Lung (tissue), 12 donors: ENCODE measurements around the gene PTPRN2. TPM values are rescaled to one million over a fixed set of nuclear protein-coding genes. Genes with fewer than 3 reads are reported as not detected.

Source experiments
- ATAC-seq: fragments of 200-7000 bp; cut with Tn5 transposase; one replicate; pipeline ENCODE4 v1.9.1; 2020; ENCODE audit warnings: moderate number of reproducible peaks; ENCODE audit not compliant: insufficient read depth, low FRiP score
- DNase-seq, 3 donors: peaks; one replicate each; pipeline ENCODE4 v3.0.0-alpha.2; 2013 to 2017
- H3K27ac ChIP-seq, 2 donors: one replicate each; pipeline ENCODE4 v1.5.1; 2013; ENCODE audit warnings: mild to moderate bottlenecking in 2 of 2, moderate library complexity in 2 of 2, control low read depth in 1 of 2, inconsistent platforms in 1 of 2, low read depth in 1 of 2, low read length in 1 of 2
- H3K27me3 ChIP-seq, 3 donors: one replicate each; pipeline ENCODE4 v1.5.1; 2013; ENCODE audit warnings: low read length in 2 of 3; ENCODE audit not compliant: control insufficient read depth in 3 of 3, insufficient read depth in 3 of 3
- H3K36me3 ChIP-seq, 4 donors: one replicate each; pipeline ENCODE4 v1.5.1; 2013; ENCODE audit warnings: low read length in 4 of 4, mild to moderate bottlenecking in 1 of 4, moderate library complexity in 1 of 4; ENCODE audit not compliant: control insufficient read depth in 4 of 4, insufficient read depth in 4 of 4
- H3K4me1 ChIP-seq, 5 donors: one replicate each; pipeline ENCODE4 v1.5.1; 2013; ENCODE audit warnings: low read length in 5 of 5, mild to moderate bottlenecking in 2 of 5, moderate library complexity in 1 of 5; ENCODE audit not compliant: control insufficient read depth in 5 of 5, insufficient read depth in 5 of 5
- H3K4me3 ChIP-seq: one replicate; pipeline ENCODE4 v1.5.1; 2013; ENCODE audit warnings: mild to moderate bottlenecking, control low read depth, moderate library complexity
- H3K9ac ChIP-seq, 2 donors: one replicate each; pipeline ENCODE4 v1.5.1; 2013; ENCODE audit warnings: low read length in 2 of 2, control low read depth in 1 of 2; ENCODE audit not compliant: insufficient read depth in 1 of 2
- H3K9me3 ChIP-seq, 4 donors: one replicate each; pipeline ENCODE4 v1.5.1; 2013; ENCODE audit warnings: low read length in 3 of 4, mild to moderate bottlenecking in 1 of 4, moderate library complexity in 1 of 4; ENCODE audit not compliant: control insufficient read depth in 4 of 4, insufficient read depth in 3 of 4
- WGBS, 2 donors: extraction: QIAGEN DNeasy Blood & Tissue Kit; methylation state at CpG; one replicate each; pipeline ENCODE4 v1.1.7; 2013; 5-methylcytosine and 5-hydroxymethylcytosine counted together
- polyA plus RNA-seq, 2 donors: library from polyadenylated mRNA; stranded (reverse); fragments of 200-250 nt; gene quantifications; one replicate each; pipeline ENCODE4 v1.2.1, GENCODE V29; 2013
- total RNA-seq, 2 donors: library from RNA; depleted of rRNA in 1 of 2; stranded (reverse); fragments of >200 nt in 1 of 2; gene quantifications; one replicate each; pipeline ENCODE4 v1.2.1, GENCODE V29; 2014 to 2021
- TF ChIP-seq, protein P1 (sequence below): IDR thresholded peaks from 2 replicates; pipeline ENCODE4 v1.5.1; 2012; ENCODE audit warnings: mild to moderate bottlenecking; ENCODE audit errors: control extremely low read depth, extremely low read depth
- donor health status: control.
- donor health status: control.
- donor health status: Bipolar disorder and iron deficiency.
- donor health status: healthy.
- donor health status: DM: yes; HTN: yes; CAD: no.

The PTPRN2 gene
- total and polyA plus RNA-seq, 4 donors: 2.1 to 7.4 (median 4.4) TPM

GRCh38 chr7:158129037-158130022, 458.3 kb downstream of the PTPRN2 start:
- 87 to 97% methylated on average over 12 of the region's 12 CpGs for WGBS, 2 donors
- no peak overlapping the region for H3K4me3 ChIP-seq
- peaks cover 0 to 14% (median 7%) of the 10 kb centered on the region in 4 donors for H3K9me3 ChIP-seq
- H3K4me1 ChIP-seq: no peaks in the 10 kb centered on the region
- TF ChIP-seq, protein P1, sequence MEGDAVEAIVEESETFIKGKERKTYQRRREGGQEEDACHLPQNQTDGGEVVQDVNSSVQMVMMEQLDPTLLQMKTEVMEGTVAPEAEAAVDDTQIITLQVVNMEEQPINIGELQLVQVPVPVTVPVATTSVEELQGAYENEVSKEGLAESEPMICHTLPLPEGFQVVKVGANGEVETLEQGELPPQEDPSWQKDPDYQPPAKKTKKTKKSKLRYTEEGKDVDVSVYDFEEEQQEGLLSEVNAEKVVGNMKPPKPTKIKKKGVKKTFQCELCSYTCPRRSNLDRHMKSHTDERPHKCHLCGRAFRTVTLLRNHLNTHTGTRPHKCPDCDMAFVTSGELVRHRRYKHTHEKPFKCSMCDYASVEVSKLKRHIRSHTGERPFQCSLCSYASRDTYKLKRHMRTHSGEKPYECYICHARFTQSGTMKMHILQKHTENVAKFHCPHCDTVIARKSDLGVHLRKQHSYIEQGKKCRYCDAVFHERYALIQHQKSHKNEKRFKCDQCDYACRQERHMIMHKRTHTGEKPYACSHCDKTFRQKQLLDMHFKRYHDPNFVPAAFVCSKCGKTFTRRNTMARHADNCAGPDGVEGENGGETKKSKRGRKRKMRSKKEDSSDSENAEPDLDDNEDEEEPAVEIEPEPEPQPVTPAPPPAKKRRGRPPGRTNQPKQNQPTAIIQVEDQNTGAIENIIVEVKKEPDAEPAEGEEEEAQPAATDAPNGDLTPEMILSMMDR: no peak
- no peak overlapping the region for H3K27ac ChIP-seq
- H3K9ac ChIP-seq: no peak overlapping the region
- DNase-seq (no peak), ATAC-seq (no peak)
- H3K27me3 ChIP-seq: no peaks in the 10 kb centered on the region
- no peaks in the 10 kb centered on the region for H3K36me3 ChIP-seq

GRCh38 chr7:158128572-158128971, 459.1 kb downstream of the PTPRN2 start:
- H3K27ac ChIP-seq: no peak overlapping the region
- no peaks in the 10 kb centered on the region for H3K36me3 ChIP-seq
- H3K4me1 ChIP-seq: no peaks in the 10 kb centered on the region
- H3K9ac ChIP-seq: no peak overlapping the region
- H3K9me3 ChIP-seq: peaks cover 0 to 14% (median 7%) of the 10 kb centered on the region in 4 donors
- DNase-seq: no peak
- 83 to 93% methylated on average over 9 of the region's 9 CpGs for WGBS, 2 donors
- H3K27me3 ChIP-seq: no peaks in the 10 kb centered on the region
- H3K4me3 ChIP-seq: no peak overlapping the region
- no peak for ATAC-seq
- TF ChIP-seq, protein P1: no peak

- no peaks in the 10 kb centered on the region for H3K36me3 ChIP-seq
- ATAC-seq (no peak), DNase-seq (no peak)
- H3K27me3 ChIP-seq: no peaks in the 10 kb centered on the region
- TF ChIP-seq, protein P1: no peak
- H3K9me3 ChIP-seq: peaks cover 0 to 18% (median 5%) of the 10 kb centered on the region in 4 donors
- no peak overlapping the region for H3K27ac ChIP-seq
- 92 to 95% methylated on average over 15 of the region's 15 CpGs for WGBS, 2 donors
- H3K9ac ChIP-seq: no peak overlapping the region
- H3K4me1 ChIP-seq: no peaks in the 10 kb centered on the region
- no peak overlapping the region for H3K4me3 ChIP-seq
Observed at GRCh38 chr7:158127241-158127640, 460.4 kb downstream of the PTPRN2 start.
